Adrenal gland (tissue), 12 donors: ENCODE measurements around the gene TMEM97. TPM values are rescaled to one million over a fixed set of nuclear protein-coding genes. Genes with fewer than 3 reads are reported as not detected.

Experiments
- DNase-seq, 7 donors: peaks; one replicate each; pipeline ENCODE4 v3.0.0-alpha.2; 2019 to 2020
- H3K27ac ChIP-seq, 5 donors: fragments of 200-600 bp; sonication (generic) in 4 of 5; 1 replicate in 3 of 5; 2 replicates in 2 of 5; pipeline versions ENCODE4 v1.5.1 to v1.8.0; 2016 to 2020; ENCODE audit warnings: mild to moderate bottlenecking in 1 of 5
- H3K27me3 ChIP-seq: fragments of 200-600 bp; 2 replicates; pipeline ENCODE4 v1.8.0; 2021
- H3K36me3 ChIP-seq, 2 donors: fragments of 200-600 bp; replicated peaks in 1 of 2; 1 replicate in 1 of 2; 2 replicates in 1 of 2; pipeline versions ENCODE4 v1.5.1 to v1.8.0; 2018 to 2022
- H3K4me1 ChIP-seq, 2 donors: fragments of 200-600 bp; replicated peaks in 1 of 2; 1 replicate in 1 of 2; 2 replicates in 1 of 2; pipeline versions ENCODE4 v1.5.1 to v1.8.0; 2018 to 2021
- H3K4me3 ChIP-seq, 4 donors: fragments of 200-600 bp; sonication (generic) in 3 of 4; one replicate each; pipeline ENCODE4 v1.5.1; 2016 to 2018
- H3K9me3 ChIP-seq, 3 donors: fragments of 200-600 bp; sonication (generic) in 1 of 3; replicated peaks in 1 of 3; 1 replicate in 2 of 3; 2 replicates in 1 of 3; pipeline versions ENCODE4 v1.5.1 to v1.8.0; 2016 to 2021
- POLR2A ChIP-seq, 2 donors: fragments of 450-650 bp; IDR thresholded peaks; one replicate each; pipeline ENCODE4 v1.6.1; 2017; ENCODE audit warnings: antibody characterized with exemption in 2 of 2, mild to moderate bottlenecking in 2 of 2, moderate library complexity in 1 of 2
- WGBS, 4 donors: extraction: QIAGEN DNeasy Blood & Tissue Kit in 2 of 4; methylation state at CpG; one replicate each; pipeline versions ENCODE4 v1.1.5 to v1.1.7; 2013 to 2017; 5-methylcytosine and 5-hydroxymethylcytosine counted together
- intact Hi-C, 2 donors: fragments of 100-400 bp; cut with DNase I; formaldehyde crosslinking; loops; one replicate each; pipeline versions ENCODE4 v1.14.1 to v1.15.0; 2022 to 2023
- polyA plus RNA-seq, 3 donors: library from polyadenylated mRNA; stranded (reverse); fragments of 200-250 nt in 2 of 3; fragments of 350-450 nt in 1 of 3; fragmentation: Illumina TruSeq in 1 of 3; extraction: RNeasy Lipid Tissue Mini Kit (QIAGEN cat#74804) in 1 of 3; gene quantifications; one replicate each; pipeline ENCODE4 v1.2.3, GENCODE V29; 2013 to 2014
- total RNA-seq, 9 donors: library from RNA; depleted of rRNA in 4 of 9; stranded (reverse); fragments of >200 nt in 4 of 9; fragments of 120-200 nt in 1 of 9; fragmentation: NEBNext Ultra II Directional in 1 of 9; extraction: Animal tissue kit (Norgen Biotek cat#: 25700) in 1 of 9; gene quantifications; one replicate each; pipeline versions ENCODE4 v1.1.0 to v1.2.4, GENCODE V29; 2013 to 2023
- TF ChIP-seq, protein P1 (sequence below), 6 experiments: fragments of 450-650 bp in 4 of 6; fragments of 200-600 bp in 2 of 6; sonication (generic) in 1 of 6; IDR thresholded peaks; 1 replicate in 5 of 6; 2 replicates in 1 of 6; pipeline versions ENCODE4 v1.5.1 to v1.8.0; 2016 to 2021; ENCODE audit warnings: antibody characterized with exemption in 6 of 6, mild to moderate bottlenecking in 2 of 6, moderate library complexity in 1 of 6
- donor health status: healthy with polysubstance abuse.
- donor health status: Bipolar disorder and iron deficiency.
- donor health status: DM: yes; HTN: yes; CAD: no.
- donor health status: DM: no; HTN: no; CAD: no.
- donor health status: DM: no; HTN: no; CAD: no.
- donor health status: DM: yes; HTN: yes; CAD: no.

TMEM97 gene
- total and polyA plus RNA-seq, 12 donors, result 6.5 to 779 (median 33.8) TPM

DNA sequence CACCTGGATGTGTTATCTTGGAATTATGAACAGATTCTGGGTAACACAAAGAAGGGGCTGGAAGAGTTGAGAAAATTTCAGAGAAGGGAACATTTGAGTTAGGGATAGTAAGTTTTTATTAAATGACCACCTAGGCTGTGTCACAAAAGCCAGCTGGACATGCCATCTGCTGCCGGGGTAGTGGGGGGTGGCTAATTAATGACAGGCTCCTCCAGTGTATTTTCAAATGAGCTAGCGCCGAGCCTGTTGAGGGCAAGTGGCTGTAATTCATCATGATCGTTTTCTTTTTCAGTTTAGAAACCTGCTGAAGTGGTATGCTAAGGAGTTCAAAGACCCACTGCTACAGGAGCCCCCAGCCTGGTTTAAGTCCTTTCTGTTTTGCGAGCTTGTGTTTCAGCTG is 6.2 kb downstream of the TMEM97 start:
- Histone ChIP-seq H3K9me3 (no peaks in the 10 kb centered on the region), H3K27ac (no peak overlapping the region), H3K36me3 (peaks cover 0 to 30% of the 10 kb centered on the region in 2 donors), H3K4me3 (no peak overlapping the region), H3K27me3 (no peaks in the 10 kb centered on the region), H3K4me1 (peaks cover 0 to 11% of the 10 kb centered on the region in 2 donors)
- intact Hi-C loops, result no loop called here
- TF ChIP-seq, protein P1, sequence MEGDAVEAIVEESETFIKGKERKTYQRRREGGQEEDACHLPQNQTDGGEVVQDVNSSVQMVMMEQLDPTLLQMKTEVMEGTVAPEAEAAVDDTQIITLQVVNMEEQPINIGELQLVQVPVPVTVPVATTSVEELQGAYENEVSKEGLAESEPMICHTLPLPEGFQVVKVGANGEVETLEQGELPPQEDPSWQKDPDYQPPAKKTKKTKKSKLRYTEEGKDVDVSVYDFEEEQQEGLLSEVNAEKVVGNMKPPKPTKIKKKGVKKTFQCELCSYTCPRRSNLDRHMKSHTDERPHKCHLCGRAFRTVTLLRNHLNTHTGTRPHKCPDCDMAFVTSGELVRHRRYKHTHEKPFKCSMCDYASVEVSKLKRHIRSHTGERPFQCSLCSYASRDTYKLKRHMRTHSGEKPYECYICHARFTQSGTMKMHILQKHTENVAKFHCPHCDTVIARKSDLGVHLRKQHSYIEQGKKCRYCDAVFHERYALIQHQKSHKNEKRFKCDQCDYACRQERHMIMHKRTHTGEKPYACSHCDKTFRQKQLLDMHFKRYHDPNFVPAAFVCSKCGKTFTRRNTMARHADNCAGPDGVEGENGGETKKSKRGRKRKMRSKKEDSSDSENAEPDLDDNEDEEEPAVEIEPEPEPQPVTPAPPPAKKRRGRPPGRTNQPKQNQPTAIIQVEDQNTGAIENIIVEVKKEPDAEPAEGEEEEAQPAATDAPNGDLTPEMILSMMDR (IDR thresholded peaks at IDR 0.05), result no peak
- TF ChIP-seq POLR2A (IDR thresholded peaks at IDR 0.05), result no peak
- no peak for DNase-seq
- WGBS, 4 donors, result 74 to 81% (median 76%) methylated on average over 5 of the region's 5 CpGs

DNA sequence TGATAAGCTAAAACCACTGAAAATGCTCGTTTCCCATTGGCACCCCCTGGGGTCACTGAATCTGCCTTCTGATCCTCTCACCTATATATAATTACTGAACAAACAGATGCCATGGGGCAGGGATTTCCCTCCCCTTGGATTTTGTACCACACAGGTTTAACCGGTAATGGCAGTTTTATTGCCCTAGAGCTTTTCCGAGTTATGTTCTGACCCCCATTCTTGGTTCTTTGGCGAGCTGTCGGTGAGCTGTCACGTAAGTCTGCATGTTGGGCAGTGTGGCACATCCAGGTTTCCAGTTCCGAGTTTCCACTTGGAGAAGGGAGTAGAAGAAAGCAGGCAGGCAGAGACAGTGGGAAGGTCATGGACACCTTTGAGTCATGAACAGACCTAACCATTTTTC is 7.1 kb downstream of the TMEM97 start:
- H3K9me3 ChIP-seq, result no peaks in the 10 kb centered on the region
- DNase-seq, result peak in 1 of 7 donors; percentile 44

DNA sequence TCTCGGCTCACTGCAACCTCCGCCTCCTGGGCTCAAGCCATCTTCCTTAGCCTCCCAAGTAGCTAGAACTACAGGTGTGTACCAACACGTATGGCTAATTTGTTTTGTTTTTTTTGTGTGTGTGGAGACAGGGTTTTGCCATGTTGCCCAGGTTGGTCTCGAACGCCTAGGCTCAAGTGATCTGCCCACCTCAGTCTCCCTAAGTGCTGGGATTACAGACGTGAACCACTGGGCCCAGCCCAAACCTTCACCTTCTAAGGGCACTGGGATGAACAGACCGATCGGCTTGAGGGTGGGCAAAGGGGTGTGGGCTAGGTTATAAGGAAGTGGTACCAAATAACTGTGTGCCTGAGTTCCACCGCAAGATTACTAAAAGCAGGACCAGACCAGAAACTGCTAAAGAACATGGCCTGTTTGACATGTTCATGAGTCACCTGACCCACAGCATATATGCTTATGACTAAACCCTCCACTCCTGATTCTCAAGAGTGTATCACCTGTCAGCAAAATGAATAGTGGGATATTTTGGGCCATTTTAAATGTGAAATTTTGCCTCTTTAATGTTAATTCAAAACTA is 8.1 kb downstream of the TMEM97 start:
- DNase-seq, result peak in 1 of 7 donors; percentile 6
- peaks cover 0 to 43% of the 10 kb centered on the region in 2 donors for H3K36me3 ChIP-seq
- WGBS, 4 donors, result 92 to 97% (median 93%) methylated on average over 9 of the region's 9 CpGs
- intact Hi-C loops, result no loop called here
- no peaks in the 10 kb centered on the region for H3K9me3 ChIP-seq
- H3K27me3 ChIP-seq, result no peaks in the 10 kb centered on the region
- peaks cover 0 to 9% of the 10 kb centered on the region in 2 donors for H3K4me1 ChIP-seq
- no peak overlapping the region for H3K27ac ChIP-seq
- TF ChIP-seq POLR2A (IDR thresholded peaks at IDR 0.05), result no peak
- TF ChIP-seq, protein P1 (IDR thresholded peaks at IDR 0.05), result no peak
- no peak overlapping the region for H3K4me3 ChIP-seq

More for the DNA sequence above, 7.1 kb downstream of the TMEM97 start:
- Histone ChIP-seq H3K4me1 (peaks cover 0 to 9% of the 10 kb centered on the region in 2 donors), H3K27ac (no peak overlapping the region), H3K27me3 (no peaks in the 10 kb centered on the region), H3K4me3 (no peak overlapping the region), H3K36me3 (peaks cover 0 to 35% of the 10 kb centered on the region in 2 donors)
- TF ChIP-seq POLR2A (IDR thresholded peaks at IDR 0.05), result no peak
- TF ChIP-seq, protein P1 (IDR thresholded peaks at IDR 0.05), result no peak
- 47 to 65% (median 61%) methylated on average over 7 of the region's 7 CpGs for WGBS, 4 donors
- intact Hi-C loops, result no loop called here

DNA sequence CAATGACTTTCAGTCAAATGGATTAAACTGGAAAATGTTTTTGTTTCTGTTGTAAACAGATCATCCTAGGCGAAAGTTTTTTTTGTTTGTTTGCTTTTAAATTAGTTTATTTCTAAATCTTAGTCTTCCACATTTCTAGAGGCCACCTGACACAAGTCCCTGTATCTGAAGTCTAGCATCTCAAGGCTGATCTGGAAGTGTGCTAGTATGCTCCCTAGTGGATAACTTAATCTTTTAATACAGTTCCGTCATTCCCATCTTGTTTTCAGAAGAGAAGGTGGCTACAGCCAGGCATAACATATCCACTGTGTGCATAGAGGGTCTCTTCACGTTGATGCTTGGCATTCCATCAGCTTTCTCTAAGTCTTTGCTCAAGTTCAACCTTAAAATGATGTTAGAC is 8.7 kb downstream of the TMEM97 start:
- TF ChIP-seq POLR2A (IDR thresholded peaks at IDR 0.05), result no peak
- TF ChIP-seq, protein P1 (IDR thresholded peaks at IDR 0.05), result no peak
- intact Hi-C loops, result no loop called here
- Histone ChIP-seq H3K4me1 (peaks cover 0 to 9% of the 10 kb centered on the region in 2 donors), H3K27ac (no peak overlapping the region), H3K9me3 (no peaks in the 10 kb centered on the region), H3K4me3 (no peak overlapping the region), H3K36me3 (peaks cover 0 to 43% of the 10 kb centered on the region in 2 donors), H3K27me3 (no peaks in the 10 kb centered on the region)
- no peak for DNase-seq
- WGBS, 4 donors, result 61 to 67% (median 63%) methylated on average over 3 of the region's 3 CpGs
